SK-N-MC (cell line): ENCODE measurements around the gene HUWE1.

Source experiments
- DNase-seq: peaks from one replicate; pipeline ENCODE4 v3.0.0-alpha.2; 2011; ENCODE audit warnings: low read depth, low spot score
- H3K27ac ChIP-seq: fragments of 200-600 bp; sonication (generic); 2 replicates; pipeline ENCODE4 v1.5.1; 2016; ENCODE audit warnings: mixed run types
- H3K36me3 ChIP-seq: fragments of 200-600 bp; sonication (generic); 2 replicates; pipeline ENCODE4 v1.6.1; 2017; ENCODE audit warnings: antibody characterized with exemption, low read length, mixed read lengths; ENCODE audit not compliant: insufficient read depth
- H3K4me3 ChIP-seq: fragments of 200-600 bp; sonication (generic); 2 replicates; pipeline ENCODE4 v1.5.1; 2016
- H3K9ac ChIP-seq: fragments of 200-600 bp; sonication (generic); 2 replicates; pipeline ENCODE4 v1.8.0; 2017; ENCODE audit warnings: mixed run types, mixed read lengths; ENCODE audit not compliant: insufficient read length
- H3K9me3 ChIP-seq: fragments of 200-600 bp; sonication (generic); 2 replicates; pipeline ENCODE4 v1.6.1; 2017; ENCODE audit warnings: low read depth, mild to moderate bottlenecking, antibody characterized with exemption, low read length, moderate library complexity, mixed read lengths
- EZH2 ChIP-seq: fragments of 200-600 bp; sonication (generic); IDR thresholded peaks from one replicate; pipeline ENCODE4 v1.6.1; 2017; ENCODE audit warnings: antibody characterized with exemption
- FOXP2 ChIP-seq: optimal IDR thresholded peaks from 2 replicates; pipeline ENCODE3; 2011; ENCODE audit warnings: mild to moderate bottlenecking, moderate library complexity; ENCODE audit not compliant: insufficient read depth; ENCODE audit errors: extremely low read length, control extremely low read depth
- POLR2AphosphoS5 ChIP-seq: IDR thresholded peaks from 2 replicates; pipeline ENCODE4 v1.6.1; 2012; ENCODE audit warnings: mild to moderate bottlenecking, low read depth, low read length, borderline replicate concordance

HUWE1 gene

DNA sequence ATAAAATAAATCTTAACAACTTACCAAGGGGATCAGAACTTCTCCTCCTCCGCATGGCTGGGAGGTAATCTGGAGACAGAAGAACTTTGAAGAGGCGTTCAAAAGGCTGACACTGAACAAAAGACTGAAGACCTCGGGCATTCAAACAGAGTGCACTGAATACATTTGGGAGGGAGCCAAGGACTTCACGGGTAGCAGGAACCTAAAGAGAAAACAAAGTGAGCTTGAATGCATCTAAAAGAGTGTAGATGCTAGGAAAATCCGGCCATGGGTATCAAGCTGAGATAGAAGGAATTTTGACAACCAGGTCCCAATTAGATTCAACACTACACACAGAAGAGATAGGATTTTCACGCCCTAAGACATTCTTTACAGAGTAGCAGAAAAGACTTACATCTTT is 69.6 kb downstream of the HUWE1 start:
- no peak for TF ChIP-seq EZH2
- no peak for TF ChIP-seq FOXP2
- no peak for TF ChIP-seq POLR2AphosphoS5
- Histone ChIP-seq H3K9me3 (no peaks in the 10 kb centered on the region), H3K27ac (no peak overlapping the region), H3K4me3 (no peak overlapping the region), H3K36me3 (peaks cover 83% of the 10 kb centered on the region), H3K9ac (no peak overlapping the region)
- no peak for DNase-seq

DNA sequence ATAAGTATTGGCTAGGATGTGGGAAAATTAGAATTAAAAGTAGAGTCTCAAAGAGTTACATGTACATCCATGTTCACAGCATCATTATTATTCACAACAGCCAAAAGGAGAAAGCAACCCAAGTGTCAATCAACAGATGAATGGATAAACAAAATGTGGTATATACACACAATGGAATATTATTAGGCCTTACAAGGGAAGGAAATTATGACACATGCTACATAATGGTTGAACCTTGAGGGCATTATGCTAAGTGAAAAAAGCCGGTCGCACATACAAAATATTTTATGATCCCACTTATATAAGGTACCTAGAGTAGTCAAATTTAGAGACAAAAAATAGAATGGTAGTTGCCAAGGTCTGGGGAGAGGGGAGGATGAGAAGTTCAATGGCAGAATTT is 80.1 kb downstream of the HUWE1 start:
- no peak for TF ChIP-seq FOXP2
- no peak for TF ChIP-seq EZH2
- no peak for TF ChIP-seq POLR2AphosphoS5
- no peak overlapping the region for H3K9ac ChIP-seq
- no peak overlapping the region for H3K4me3 ChIP-seq
- H3K9me3 ChIP-seq: no peaks in the 10 kb centered on the region
- H3K27ac ChIP-seq: no peak overlapping the region
- no peak for DNase-seq
- peaks cover 94% of the 10 kb centered on the region for H3K36me3 ChIP-seq

DNA sequence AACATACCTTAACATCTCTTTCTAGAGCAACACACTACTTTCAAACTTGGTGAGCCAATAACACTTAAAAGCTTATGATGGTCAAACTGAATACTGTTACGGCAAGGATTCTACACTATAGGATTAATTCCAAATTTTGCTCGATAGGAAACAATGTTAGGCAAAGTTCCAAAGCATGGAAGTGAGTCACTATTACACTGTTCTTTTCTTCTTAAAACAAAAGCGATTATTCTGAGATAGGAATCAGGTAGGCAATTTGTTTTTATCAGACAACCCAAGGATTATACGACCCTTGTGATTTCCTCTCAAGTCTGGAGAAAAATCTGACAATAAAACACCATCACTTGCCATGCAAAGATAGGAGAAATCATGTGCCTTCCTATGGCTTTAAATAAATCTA is 81.5 kb downstream of the HUWE1 start:
- H3K4me3 ChIP-seq: no peak overlapping the region
- no peak overlapping the region for H3K9ac ChIP-seq
- DNase-seq: no peak
- no peaks in the 10 kb centered on the region for H3K9me3 ChIP-seq
- no peak overlapping the region for H3K27ac ChIP-seq
- peaks cover 93% of the 10 kb centered on the region for H3K36me3 ChIP-seq
- TF ChIP-seq FOXP2 (no peak), EZH2 (no peak), POLR2AphosphoS5 (no peak)

DNA sequence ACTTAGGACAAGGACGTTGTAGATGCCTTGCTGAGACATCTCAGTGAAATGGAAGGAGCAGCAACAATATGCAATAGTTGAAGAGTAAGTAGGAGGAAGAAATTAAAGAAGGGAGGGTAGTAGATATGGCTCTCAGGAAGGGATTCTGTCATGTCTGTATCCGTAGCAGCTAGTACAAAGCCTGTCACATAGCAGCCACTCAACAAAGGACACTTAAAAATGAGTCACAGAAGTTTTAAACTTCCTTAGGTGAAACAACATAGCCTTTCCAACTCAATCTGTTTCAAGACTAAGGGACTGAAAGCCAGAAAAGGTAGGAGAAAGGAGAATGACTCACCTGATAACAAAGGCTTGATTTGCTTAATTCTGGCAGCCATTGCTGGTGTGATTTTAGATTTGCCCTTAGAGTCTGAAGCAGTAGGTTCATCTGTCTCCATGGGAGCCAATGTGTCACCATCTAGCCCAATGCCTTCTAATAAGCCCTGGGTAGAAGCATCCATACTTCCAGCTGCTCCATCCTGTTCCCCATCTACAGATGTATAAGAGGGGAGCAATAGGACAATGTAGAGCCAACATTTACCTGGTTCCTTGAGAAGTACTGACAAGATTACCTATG is 86.6 kb downstream of the HUWE1 start:
- no peak overlapping the region for H3K4me3 ChIP-seq
- TF ChIP-seq FOXP2 (no peak), EZH2 (no peak), POLR2AphosphoS5 (no peak)
- no peak overlapping the region for H3K9ac ChIP-seq
- no peaks in the 10 kb centered on the region for H3K9me3 ChIP-seq
- no peak overlapping the region for H3K27ac ChIP-seq
- peaks cover 67% of the 10 kb centered on the region for H3K36me3 ChIP-seq
- DNase-seq: no peak

DNA sequence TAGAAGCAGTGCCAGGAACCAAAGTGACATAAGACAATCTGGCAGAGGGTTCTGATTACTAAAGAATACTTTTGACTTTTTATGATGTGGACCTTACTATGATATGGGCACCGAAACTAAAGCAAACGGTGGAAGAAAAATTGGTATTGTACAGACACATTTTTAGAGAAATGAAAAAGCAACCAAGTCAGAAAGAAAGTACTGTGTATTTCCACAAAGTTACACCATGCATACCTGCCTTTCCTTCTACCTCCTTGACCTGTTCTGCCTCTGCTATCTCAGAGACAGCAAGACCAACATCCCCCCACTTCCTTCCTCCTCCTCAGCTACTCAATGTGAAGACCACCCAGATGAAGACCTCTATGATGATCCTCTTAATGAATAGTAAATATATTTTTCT is 88.3 kb downstream of the HUWE1 start:
- H3K9ac ChIP-seq: no peak overlapping the region
- no peak overlapping the region for H3K4me3 ChIP-seq
- no peaks in the 10 kb centered on the region for H3K9me3 ChIP-seq
- DNase-seq: no peak
- H3K27ac ChIP-seq: no peak overlapping the region
- TF ChIP-seq POLR2AphosphoS5 (no peak), FOXP2 (no peak), EZH2 (no peak)
- H3K36me3 ChIP-seq: peaks cover 67% of the 10 kb centered on the region

DNA sequence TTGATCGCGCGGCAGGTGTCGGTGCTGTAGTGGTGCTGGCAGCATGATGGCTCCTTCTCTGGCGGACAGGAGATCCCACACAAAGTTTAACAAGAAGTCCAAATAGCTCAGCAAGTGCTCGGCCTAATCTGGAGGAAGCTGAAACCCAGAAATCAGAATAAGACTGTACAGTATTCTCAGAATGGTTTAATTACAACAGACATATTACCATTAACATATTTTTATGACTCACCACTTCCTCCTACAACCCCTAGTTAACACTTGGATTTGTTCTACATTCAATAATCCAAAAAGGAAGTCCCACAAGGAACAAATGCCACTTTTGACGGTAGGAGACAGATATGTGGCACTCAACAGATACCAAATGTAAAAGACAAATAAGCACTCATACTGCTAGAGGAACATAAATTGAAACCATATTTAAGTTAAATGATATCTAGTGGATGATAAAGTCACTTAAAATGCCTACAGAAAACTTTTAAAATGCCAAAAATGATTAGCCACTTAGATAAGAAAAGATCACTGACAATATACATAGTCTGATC is 91.2 kb downstream of the HUWE1 start:
- Histone ChIP-seq H3K9ac (no peak overlapping the region), H3K27ac (no peak overlapping the region), H3K9me3 (no peaks in the 10 kb centered on the region), H3K4me3 (no peak overlapping the region), H3K36me3 (peaks cover 75% of the 10 kb centered on the region)
- no peak for TF ChIP-seq FOXP2
- DNase-seq: no peak

DNA sequence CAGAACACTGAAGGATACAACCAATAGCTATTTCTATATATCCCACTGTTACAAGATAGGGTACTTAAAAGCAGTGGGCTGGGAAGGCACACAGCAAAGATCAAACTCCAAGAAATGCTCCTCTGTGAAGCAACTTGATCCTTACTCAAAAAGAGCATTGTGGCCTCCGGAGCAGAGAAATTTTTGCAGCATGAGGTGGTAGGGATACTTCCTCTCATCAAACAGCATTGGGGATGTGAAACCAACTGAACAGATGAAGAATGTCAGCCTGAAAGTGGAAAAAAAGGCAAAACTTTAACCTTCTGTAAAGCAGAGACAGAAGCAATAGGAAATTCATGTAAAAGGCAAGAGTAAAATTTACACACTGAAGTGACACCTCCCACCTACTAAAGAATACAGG is 92.2 kb downstream of the HUWE1 start:
- Histone ChIP-seq H3K9me3 (no peaks in the 10 kb centered on the region), H3K4me3 (no peak overlapping the region), H3K27ac (no peak overlapping the region), H3K9ac (no peak overlapping the region), H3K36me3 (peaks cover 75% of the 10 kb centered on the region)
- DNase-seq: no peak
- no peak for TF ChIP-seq EZH2
- no peak for TF ChIP-seq FOXP2
- no peak for TF ChIP-seq POLR2AphosphoS5

DNA sequence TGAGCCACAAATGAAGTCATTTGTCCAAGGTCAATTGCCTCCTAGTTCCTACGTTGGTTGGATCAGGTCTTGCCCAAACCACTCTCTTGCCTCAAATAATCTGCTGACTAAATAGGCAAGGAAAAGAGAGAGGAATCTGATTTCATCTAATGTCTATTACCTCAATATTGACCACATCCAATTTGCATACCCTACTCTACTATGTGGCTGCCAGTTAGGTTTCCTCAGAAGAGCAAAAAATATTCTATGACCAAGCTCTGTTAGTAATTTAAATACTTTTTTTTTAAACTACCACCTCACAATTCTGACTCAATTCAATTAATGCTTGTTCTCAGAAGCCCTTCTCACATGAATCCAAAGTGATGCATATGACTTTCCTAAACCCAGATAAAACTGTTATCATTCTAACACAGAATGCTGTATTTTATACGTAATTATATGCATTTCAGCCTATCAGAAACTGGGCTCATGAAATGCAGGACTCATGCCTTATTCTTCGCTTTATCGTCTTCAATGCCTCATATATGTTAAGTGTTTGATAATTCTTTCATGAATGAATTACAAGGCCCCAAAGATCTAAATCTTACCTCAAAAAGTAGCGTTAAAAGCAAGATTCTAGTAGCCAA is 98.6 kb downstream of the HUWE1 start:
- Histone ChIP-seq H3K27ac (no peak overlapping the region), H3K4me3 (no peak overlapping the region), H3K9ac (no peak overlapping the region), H3K36me3 (peaks cover 98% of the 10 kb centered on the region), H3K9me3 (no peaks in the 10 kb centered on the region)
- TF ChIP-seq FOXP2 (no peak), EZH2 (no peak), POLR2AphosphoS5 (no peak)
- DNase-seq: no peak

DNA sequence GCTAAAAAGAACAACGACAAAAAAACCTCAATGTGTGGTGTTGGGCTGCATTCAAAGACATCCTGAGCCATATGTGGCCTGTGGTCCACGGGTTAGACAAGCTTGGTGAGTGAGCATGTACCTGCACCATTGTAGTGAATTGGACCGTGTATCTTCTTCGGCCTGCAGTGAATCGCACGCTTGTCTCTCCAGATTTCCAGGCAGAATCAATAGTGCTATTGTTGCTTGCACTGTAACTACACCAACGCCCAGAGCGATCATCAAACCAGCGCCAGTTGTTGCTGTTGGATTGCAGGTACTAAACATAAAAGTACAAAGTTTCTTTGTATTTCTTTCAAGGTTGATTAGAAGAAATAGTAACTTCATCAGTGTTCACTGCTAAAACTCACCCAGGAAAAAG is 101.6 kb downstream of the HUWE1 start:
- TF ChIP-seq FOXP2 (no peak), EZH2 (no peak), POLR2AphosphoS5 (no peak)
- H3K27ac ChIP-seq: no peak overlapping the region
- H3K4me3 ChIP-seq: no peak overlapping the region
- H3K9ac ChIP-seq: no peak overlapping the region
- H3K9me3 ChIP-seq: no peaks in the 10 kb centered on the region
- H3K36me3 ChIP-seq: peaks cover 98% of the 10 kb centered on the region
- DNase-seq: no peak
